ENCODE data around the gene RAB40C.

Gene RAB40C

GRCh38 chr16:580141-580945, 9.5 kb upstream of the RAB40C start:
- no peaks in the 10 kb centered on the region for H3K27me3 ChIP-seq (ENCODE audit: control insufficient read depth, insufficient read depth, low read length)
- no peak overlapping the region for H3K9ac ChIP-seq (ENCODE audit: low read depth, low read length)

GRCh38 chr16:580946-581498, 8.8 kb upstream of the RAB40C start:
- H3K9me3 ChIP-seq (ENCODE audit: control insufficient read depth, insufficient read depth, low read length), result no peaks in the 10 kb centered on the region
- no peak overlapping the region for H3K4me3 ChIP-seq (ENCODE audit: low read depth, low read length)
- peaks cover 15% of the 10 kb centered on the region for H3K36me3 ChIP-seq (ENCODE audit: control insufficient read depth, insufficient read depth, low read length)
- peaks cover 5% of the 10 kb centered on the region for H3K27me3 ChIP-seq (ENCODE audit: control insufficient read depth, insufficient read depth, low read length)
- H3K4me1 ChIP-seq (ENCODE audit: control insufficient read depth, insufficient read depth, low read length), result no peaks in the 10 kb centered on the region
- H3K9ac ChIP-seq (ENCODE audit: low read depth, low read length), result no peak overlapping the region

More at GRCh38 chr16:580141-580945, 9.5 kb upstream of the RAB40C start:
- Histone ChIP-seq H3K4me3 (ENCODE audit: low read depth, low read length) (no peak overlapping the region), H3K4me1 (ENCODE audit: control insufficient read depth, insufficient read depth, low read length) (no peaks in the 10 kb centered on the region), H3K9me3 (ENCODE audit: control insufficient read depth, insufficient read depth, low read length) (no peaks in the 10 kb centered on the region), H3K36me3 (ENCODE audit: control insufficient read depth, insufficient read depth, low read length) (peaks cover 20% of the 10 kb centered on the region)

- no peak overlapping the region for H3K9ac ChIP-seq (ENCODE audit: low read depth, low read length)
- peaks cover 15% of the 10 kb centered on the region for H3K36me3 ChIP-seq (ENCODE audit: control insufficient read depth, insufficient read depth, low read length)
- peaks cover 16% of the 10 kb centered on the region for H3K27me3 ChIP-seq (ENCODE audit: control insufficient read depth, insufficient read depth, low read length)
- no peaks in the 10 kb centered on the region for H3K4me1 ChIP-seq (ENCODE audit: control insufficient read depth, insufficient read depth, low read length)
- H3K9me3 ChIP-seq (ENCODE audit: control insufficient read depth, insufficient read depth, low read length), result no peaks in the 10 kb centered on the region
- no peak overlapping the region for H3K4me3 ChIP-seq (ENCODE audit: low read depth, low read length)
Measured at GRCh38 chr16:582218-582613, 7.7 kb upstream of the RAB40C start.

- Histone ChIP-seq H3K4me3 (ENCODE audit: low read depth, low read length) (no peak overlapping the region), H3K9me3 (ENCODE audit: control insufficient read depth, insufficient read depth, low read length) (no peaks in the 10 kb centered on the region), H3K27me3 (ENCODE audit: control insufficient read depth, insufficient read depth, low read length) (peaks cover 16% of the 10 kb centered on the region), H3K36me3 (ENCODE audit: control insufficient read depth, insufficient read depth, low read length) (peaks cover 15% of the 10 kb centered on the region), H3K9ac (ENCODE audit: low read depth, low read length) (no peak overlapping the region), H3K4me1 (ENCODE audit: control insufficient read depth, insufficient read depth, low read length) (no peaks in the 10 kb centered on the region)
Measured at GRCh38 chr16:582614-583331, 7.1 kb upstream of the RAB40C start.

- Histone ChIP-seq H3K4me1 (ENCODE audit: control insufficient read depth, insufficient read depth, low read length) (no peaks in the 10 kb centered on the region), H3K9ac (ENCODE audit: low read depth, low read length) (no peak overlapping the region), H3K4me3 (ENCODE audit: low read depth, low read length) (no peak overlapping the region)
Measured at GRCh38 chr16:583470-583814, 6.4 kb upstream of the RAB40C start.

GRCh38 chr16:583815-584591, 5.9 kb upstream of the RAB40C start:
- Histone ChIP-seq H3K9ac (ENCODE audit: low read depth, low read length) (no peak overlapping the region), H3K4me1 (ENCODE audit: control insufficient read depth, insufficient read depth, low read length) (no peaks in the 10 kb centered on the region)

More at GRCh38 chr16:583470-583814, 6.4 kb upstream of the RAB40C start:
- Histone ChIP-seq H3K36me3 (ENCODE audit: control insufficient read depth, insufficient read depth, low read length) (peaks cover 15% of the 10 kb centered on the region), H3K27me3 (ENCODE audit: control insufficient read depth, insufficient read depth, low read length) (peaks cover 16% of the 10 kb centered on the region), H3K9me3 (ENCODE audit: control insufficient read depth, insufficient read depth, low read length) (no peaks in the 10 kb centered on the region)

GRCh38 chr16:585351-585750, 4.5 kb upstream of the RAB40C start:
- H3K4me3 ChIP-seq (ENCODE audit: low read depth, low read length), result no peak overlapping the region
- H3K36me3 ChIP-seq (ENCODE audit: control insufficient read depth, insufficient read depth, low read length), result peaks cover 15% of the 10 kb centered on the region
- no peaks in the 10 kb centered on the region for H3K9me3 ChIP-seq (ENCODE audit: control insufficient read depth, insufficient read depth, low read length)
- peaks cover 16% of the 10 kb centered on the region for H3K27me3 ChIP-seq (ENCODE audit: control insufficient read depth, insufficient read depth, low read length)
- H3K9ac ChIP-seq (ENCODE audit: low read depth, low read length), result no peak overlapping the region
- no peaks in the 10 kb centered on the region for H3K4me1 ChIP-seq (ENCODE audit: control insufficient read depth, insufficient read depth, low read length)

More at GRCh38 chr16:583815-584591, 5.9 kb upstream of the RAB40C start:
- H3K27me3 ChIP-seq (ENCODE audit: control insufficient read depth, insufficient read depth, low read length), result peaks cover 16% of the 10 kb centered on the region
- no peak overlapping the region for H3K4me3 ChIP-seq (ENCODE audit: low read depth, low read length)
- H3K9me3 ChIP-seq (ENCODE audit: control insufficient read depth, insufficient read depth, low read length), result no peaks in the 10 kb centered on the region
- H3K36me3 ChIP-seq (ENCODE audit: control insufficient read depth, insufficient read depth, low read length), result peaks cover 15% of the 10 kb centered on the region

- peaks cover 21% of the 10 kb centered on the region for H3K27me3 ChIP-seq (ENCODE audit: control insufficient read depth, insufficient read depth, low read length)
- H3K4me1 ChIP-seq (ENCODE audit: control insufficient read depth, insufficient read depth, low read length), result no peaks in the 10 kb centered on the region
- H3K9ac ChIP-seq (ENCODE audit: low read depth, low read length), result no peak overlapping the region
- peaks cover 9% of the 10 kb centered on the region for H3K36me3 ChIP-seq (ENCODE audit: control insufficient read depth, insufficient read depth, low read length)
- H3K4me3 ChIP-seq (ENCODE audit: low read depth, low read length), result no peak overlapping the region
- H3K9me3 ChIP-seq (ENCODE audit: control insufficient read depth, insufficient read depth, low read length), result no peaks in the 10 kb centered on the region
Measured at GRCh38 chr16:586047-586644, 3.7 kb upstream of the RAB40C start.

- H3K9ac ChIP-seq (ENCODE audit: low read depth, low read length), result no peak overlapping the region
- H3K4me1 ChIP-seq (ENCODE audit: control insufficient read depth, insufficient read depth, low read length), result no peaks in the 10 kb centered on the region
- H3K36me3 ChIP-seq (ENCODE audit: control insufficient read depth, insufficient read depth, low read length), result peaks cover 9% of the 10 kb centered on the region
- no peaks in the 10 kb centered on the region for H3K9me3 ChIP-seq (ENCODE audit: control insufficient read depth, insufficient read depth, low read length)
- H3K4me3 ChIP-seq (ENCODE audit: low read depth, low read length), result no peak overlapping the region
- peaks cover 21% of the 10 kb centered on the region for H3K27me3 ChIP-seq (ENCODE audit: control insufficient read depth, insufficient read depth, low read length)
Measured at GRCh38 chr16:586645-587590, 2.9 kb upstream of the RAB40C start.

GRCh38 chr16:588639-588888, 1.3 kb upstream of the RAB40C start:
- Histone ChIP-seq H3K4me3 (ENCODE audit: low read depth, low read length) (peak overlapping the region; percentile 97), H3K4me1 (ENCODE audit: control insufficient read depth, insufficient read depth, low read length) (no peaks in the 10 kb centered on the region), H3K36me3 (ENCODE audit: control insufficient read depth, insufficient read depth, low read length) (peaks cover 3% of the 10 kb centered on the region), H3K9me3 (ENCODE audit: control insufficient read depth, insufficient read depth, low read length) (no peaks in the 10 kb centered on the region), H3K9ac (ENCODE audit: low read depth, low read length) (peak overlapping the region; percentile 94), H3K27me3 (ENCODE audit: control insufficient read depth, insufficient read depth, low read length) (peaks cover 21% of the 10 kb centered on the region)

Data from iPS-15b (cell line).